ENCODE measurements around the gene HCST. TPM values are rescaled to one million over a fixed set of nuclear protein-coding genes. Genes with fewer than 3 reads are reported as not detected.
"Not testable (repeated sequence)": the region's sequence is repeated elsewhere in the genome, so short reads cannot be mapped to it uniquely, and the experiment has no call there.

Gene HCST
- total and polyA plus RNA-seq, 12 donors = 2.8 to 97.2 (median 10.5) TPM; not detected in 1

GRCh38 chr19:35909684-35910035 is 7.3 kb downstream of the HCST start:
- no peak for DNase-seq
- Histone ChIP-seq H3K4me1 (replicated peaks in 1 of 2) (no peaks in the 10 kb centered on the region), H3K27me3 (no peaks in the 10 kb centered on the region), H3K36me3 (replicated peaks in 1 of 2) (no peaks in the 10 kb centered on the region), H3K9me3 (replicated peaks in 1 of 3) (no peaks in the 10 kb centered on the region), H3K4me3 (no peak overlapping the region), H3K27ac (peak overlapping the region in 3 of 5 donors; percentile 41 to 83 (median 67))
- no peak for TF ChIP-seq POLR2A (IDR thresholded peaks at IDR 0.05)
- no peak for TF ChIP-seq CTCF (IDR thresholded peaks at IDR 0.05)
- intact Hi-C loops (cut with DNase I) = no loop called here
- WGBS, 4 donors = 59 to 63% (median 62%) methylated on average over 6 of the region's 6 CpGs; no CpG with 5 or more reads in 1 of the 4 donors

- 83 to 88% (median 86%) methylated on average over 14 of the region's 14 CpGs for WGBS, 4 donors
Measured at GRCh38 chr19:35910355-35910754, 8.0 kb downstream of the HCST start.

GRCh38 chr19:35911173-35911572 is 8.8 kb downstream of the HCST start:
- intact Hi-C loops (cut with DNase I) = no loop called here
- Histone ChIP-seq H3K27ac (no peak overlapping the region), H3K4me1 (replicated peaks in 1 of 2) (no peaks in the 10 kb centered on the region), H3K9me3 (replicated peaks in 1 of 3) (no peaks in the 10 kb centered on the region), H3K36me3 (replicated peaks in 1 of 2) (no peaks in the 10 kb centered on the region), H3K27me3 (no peaks in the 10 kb centered on the region), H3K4me3 (no peak overlapping the region)
- TF ChIP-seq CTCF (IDR thresholded peaks at IDR 0.05) = no peak
- TF ChIP-seq POLR2A (IDR thresholded peaks at IDR 0.05) = no peak
- WGBS, 4 donors = 43 to 63% (median 58%) methylated on average over 1 to 3 of the region's 3 CpGs
- no peak for DNase-seq

More at GRCh38 chr19:35910355-35910754, 8.0 kb downstream of the HCST start:
- H3K36me3 ChIP-seq (replicated peaks in 1 of 2); H3K4me1 ChIP-seq (replicated peaks in 1 of 2); DNase-seq; H3K27ac ChIP-seq; intact Hi-C loops (cut with DNase I); H3K27me3 ChIP-seq; H3K4me3 ChIP-seq; H3K9me3 ChIP-seq (replicated peaks in 1 of 3): not testable (repeated sequence)

- 36 to 69% (median 55%) methylated on average over 4 to 5 of the region's 5 CpGs for WGBS, 4 donors
- intact Hi-C loops (cut with DNase I) = no loop called here
- Histone ChIP-seq H3K36me3 (replicated peaks in 1 of 2) (no peaks in the 10 kb centered on the region), H3K27ac (no peak overlapping the region), H3K4me1 (replicated peaks in 1 of 2) (no peaks in the 10 kb centered on the region), H3K4me3 (no peak overlapping the region), H3K9me3 (replicated peaks in 1 of 3) (no peaks in the 10 kb centered on the region), H3K27me3 (no peaks in the 10 kb centered on the region)
- TF ChIP-seq POLR2A (IDR thresholded peaks at IDR 0.05) = no peak
- no peak for TF ChIP-seq CTCF (IDR thresholded peaks at IDR 0.05)
- no peak for DNase-seq
Measured at GRCh38 chr19:35911790-35912189, 9.5 kb downstream of the HCST start.

GRCh38 chr19:35913589-35913988 is 11.3 kb downstream of the HCST start:
- 43 to 55% (median 45%) methylated on average over 7 of the region's 7 CpGs for WGBS, 4 donors
- peak overlapping the region in 1 of 5 donors; percentile 52 for H3K27ac ChIP-seq

More at GRCh38 chr19:35913589-35913988, 11.3 kb downstream of the HCST start:
- Histone ChIP-seq H3K9me3 (replicated peaks in 1 of 3) (no peaks in the 10 kb centered on the region), H3K36me3 (replicated peaks in 1 of 2) (no peaks in the 10 kb centered on the region), H3K27me3 (no peaks in the 10 kb centered on the region), H3K4me1 (replicated peaks in 1 of 2) (no peaks in the 10 kb centered on the region), H3K4me3 (no peak overlapping the region)
- no peak for TF ChIP-seq CTCF (IDR thresholded peaks at IDR 0.05)
- no peak for TF ChIP-seq POLR2A (IDR thresholded peaks at IDR 0.05)
- intact Hi-C loops (cut with DNase I) = no loop called here
- DNase-seq = no peak
